Measurements from ENCODE around the gene SAA4. TPM values are rescaled to one million over a fixed set of nuclear protein-coding genes. Genes with fewer than 3 reads are reported as not detected.
A peak's percentile ranks its signal among the peaks of the same experiment; 100 is the strongest.

SAA4 gene
- total RNA-seq, 1 donor from 2014 or later, result not detected

GRCh38 chr11:18225913-18226312, 10.7 kb downstream of the SAA4 start:
- H3K36me3 ChIP-seq, result no peaks in the 10 kb centered on the region
- no peak for TF ChIP-seq CTCF (IDR thresholded peaks at IDR 0.05)
- no peak overlapping the region for H3K27ac ChIP-seq
- H3K4me1 ChIP-seq, result no peaks in the 10 kb centered on the region
- no peaks in the 10 kb centered on the region for H3K9me3 ChIP-seq
- ATAC-seq (no peak), DNase-seq (no peak)
- H3K27me3 ChIP-seq, result no peaks in the 10 kb centered on the region
- intact Hi-C loops (cut with DNase I), result no loop called here
- H3K4me3 ChIP-seq, result no peak overlapping the region

- H3K36me3 ChIP-seq, result no peaks in the 10 kb centered on the region
- intact Hi-C loops (cut with DNase I), result no loop called here
- H3K27ac ChIP-seq, result no peak overlapping the region
- no peaks in the 10 kb centered on the region for H3K9me3 ChIP-seq
- no peaks in the 10 kb centered on the region for H3K4me1 ChIP-seq
- no peak for TF ChIP-seq CTCF (IDR thresholded peaks at IDR 0.05)
- no peak for DNase-seq
- H3K4me3 ChIP-seq, result no peak overlapping the region
- H3K27me3 ChIP-seq, result no peaks in the 10 kb centered on the region
- ATAC-seq, result no peak
These were observed 12.8 kb downstream of the SAA4 start for GRCh38 chr11:18223591-18224387.

GRCh38 chr11:18222814-18223421, 13.7 kb downstream of the SAA4 start:
- DNase-seq, result no peak
- intact Hi-C loops (cut with DNase I), result no loop called here
- no peak for TF ChIP-seq CTCF (IDR thresholded peaks at IDR 0.05)
- Histone ChIP-seq H3K4me3 (no peak overlapping the region), H3K9me3 (no peaks in the 10 kb centered on the region), H3K27ac (no peak overlapping the region), H3K4me1 (no peaks in the 10 kb centered on the region), H3K27me3 (no peaks in the 10 kb centered on the region), H3K36me3 (no peaks in the 10 kb centered on the region)
- ATAC-seq, result no peak

- H3K27ac ChIP-seq, result no peak overlapping the region
- TF ChIP-seq CTCF (IDR thresholded peaks at IDR 0.05), result no peak
- no peaks in the 10 kb centered on the region for H3K36me3 ChIP-seq
- DNase-seq, result no peak
- no peaks in the 10 kb centered on the region for H3K4me1 ChIP-seq
- peak; percentile 43 for ATAC-seq
- H3K27me3 ChIP-seq, result no peaks in the 10 kb centered on the region
- H3K9me3 ChIP-seq, result no peaks in the 10 kb centered on the region
- H3K4me3 ChIP-seq, result no peak overlapping the region
- intact Hi-C loops (cut with DNase I), result no loop called here
These were observed 15.2 kb downstream of the SAA4 start for GRCh38 chr11:18221274-18221876.

GRCh38 chr11:18209058-18209457, 27.5 kb downstream of the SAA4 start:
- H3K4me3 ChIP-seq, result no peak overlapping the region
- H3K27me3 ChIP-seq, result peaks cover 7% of the 10 kb centered on the region
- no peaks in the 10 kb centered on the region for H3K36me3 ChIP-seq
- TF ChIP-seq CTCF (IDR thresholded peaks at IDR 0.05), result no peak
- intact Hi-C loops (cut with DNase I), result no loop called here
- H3K27ac ChIP-seq, result no peak overlapping the region
- DNase-seq (no peak), ATAC-seq (no peak)
- H3K9me3 ChIP-seq, result no peaks in the 10 kb centered on the region
- H3K4me1 ChIP-seq, result no peaks in the 10 kb centered on the region
